ENCODE results near the gene MARCHF10. TPM values are rescaled to one million over a fixed set of nuclear protein-coding genes. Genes with fewer than 3 reads are reported as not detected.

The MARCHF10 gene
- total RNA-seq, 2 donors from 2014 or later: 29.7 TPM; not detected in 1

GRCh38 chr17:62775876-62776275 is 32.2 kb downstream of the MARCHF10 start:
- intact Hi-C loops (cut with DNase I): no loop called here
- WGBS: 97% methylated on average over 4 of the region's 4 CpGs
- Histone ChIP-seq H3K4me3 (no peak overlapping the region), H3K27ac (no peak overlapping the region), H3K27me3 (replicated peaks; ENCODE audit: insufficient read depth) (no peaks in the 10 kb centered on the region), H3K36me3 (no peaks in the 10 kb centered on the region), H3K4me1 (replicated peaks) (no peaks in the 10 kb centered on the region), H3K9me3 (no peaks in the 10 kb centered on the region)
- TF ChIP-seq POLR2AphosphoS5 (IDR thresholded peaks at IDR 0.05) (no peak), CTCF (IDR thresholded peaks at IDR 0.05) (no peak), POLR2A (IDR thresholded peaks at IDR 0.05) (no peak)
- DNase-seq (ENCODE audit: low spot score): no peak

GRCh38 chr17:62774338-62774737 is 33.8 kb downstream of the MARCHF10 start:
- no peaks in the 10 kb centered on the region for H3K9me3 ChIP-seq
- WGBS: 87% methylated on average over 5 of the region's 5 CpGs
- TF ChIP-seq POLR2A (IDR thresholded peaks at IDR 0.05) (no peak), POLR2AphosphoS5 (IDR thresholded peaks at IDR 0.05) (no peak), CTCF (IDR thresholded peaks at IDR 0.05) (no peak)
- H3K36me3 ChIP-seq: no peaks in the 10 kb centered on the region
- H3K27ac ChIP-seq: no peak overlapping the region
- H3K4me1 ChIP-seq (replicated peaks): no peaks in the 10 kb centered on the region
- intact Hi-C loops (cut with DNase I): no loop called here
- no peaks in the 10 kb centered on the region for H3K27me3 ChIP-seq (replicated peaks; ENCODE audit: insufficient read depth)
- DNase-seq (ENCODE audit: low spot score): no peak
- H3K4me3 ChIP-seq: no peak overlapping the region

- intact Hi-C loops (cut with DNase I): no loop called here
- no peaks in the 10 kb centered on the region for H3K36me3 ChIP-seq
Observed at GRCh38 chr17:62767997-62768396, 40.1 kb downstream of the MARCHF10 start.

GRCh38 chr17:62765351-62765750 is 42.8 kb downstream of the MARCHF10 start:
- Histone ChIP-seq H3K9me3 (no peaks in the 10 kb centered on the region), H3K27me3 (replicated peaks; ENCODE audit: insufficient read depth) (no peaks in the 10 kb centered on the region), H3K4me3 (no peak overlapping the region), H3K27ac (no peak overlapping the region), H3K36me3 (no peaks in the 10 kb centered on the region), H3K4me1 (replicated peaks) (no peaks in the 10 kb centered on the region)
- DNase-seq (ENCODE audit: low spot score): no peak
- intact Hi-C loops (cut with DNase I): no loop called here
- TF ChIP-seq POLR2A (IDR thresholded peaks at IDR 0.05): no peak
- 84% methylated on average over 10 of the region's 10 CpGs for WGBS

More at GRCh38 chr17:62767997-62768396, 40.1 kb downstream of the MARCHF10 start:
- Histone ChIP-seq H3K4me1 (replicated peaks) (no peaks in the 10 kb centered on the region), H3K27me3 (replicated peaks; ENCODE audit: insufficient read depth) (no peaks in the 10 kb centered on the region), H3K27ac (no peak overlapping the region), H3K9me3 (no peaks in the 10 kb centered on the region), H3K4me3 (no peak overlapping the region)
- TF ChIP-seq POLR2A (IDR thresholded peaks at IDR 0.05) (no peak), POLR2AphosphoS5 (IDR thresholded peaks at IDR 0.05) (no peak), CTCF (IDR thresholded peaks at IDR 0.05) (no peak)
- 87% methylated on average over 5 of the region's 5 CpGs for WGBS
- DNase-seq (ENCODE audit: low spot score): no peak

GRCh38 chr17:62763891-62764600 is 44.1 kb downstream of the MARCHF10 start:
- H3K27me3 ChIP-seq (replicated peaks; ENCODE audit: insufficient read depth): no peaks in the 10 kb centered on the region
- H3K4me1 ChIP-seq (replicated peaks): no peaks in the 10 kb centered on the region
- H3K4me3 ChIP-seq: no peak overlapping the region
- DNase-seq (ENCODE audit: low spot score): no peak
- H3K9me3 ChIP-seq: no peaks in the 10 kb centered on the region
- whole genome bisulfite sequencing: 88% methylated on average over 15 of the region's 15 CpGs
- H3K27ac ChIP-seq: no peak overlapping the region
- H3K36me3 ChIP-seq: no peaks in the 10 kb centered on the region
- TF ChIP-seq POLR2A (IDR thresholded peaks at IDR 0.05) (no peak), POLR2AphosphoS5 (IDR thresholded peaks at IDR 0.05) (no peak), CTCF (IDR thresholded peaks at IDR 0.05) (no peak)
- intact Hi-C loops (cut with DNase I): no loop called here
